GM12878 (cell line): Measurements from ENCODE around the gene COQ9. TPM values are rescaled to one million over a fixed set of nuclear protein-coding genes. Genes with fewer than 3 reads are reported as not detected.

Source experiments
- BACH1 ChIP-seq: fragments of 450-650 bp; IDR thresholded peaks from 2 replicates; pipeline ENCODE4 v1.6.1; 2017; ENCODE audit warnings: mild to moderate bottlenecking, borderline replicate concordance
- BMI1 ChIP-seq: fragments of 450-650 bp; IDR thresholded peaks from 2 replicates; pipeline ENCODE4 v1.6.1; 2016; ENCODE audit warnings: mild to moderate bottlenecking, moderate library complexity, borderline replicate concordance
- CBX3 ChIP-seq: fragments of 200-600 bp; sonication (generic); IDR thresholded peaks from 2 replicates; pipeline ENCODE4 v1.6.1; 2016; ENCODE audit warnings: low read depth, borderline replicate concordance
- EGR1 ChIP-seq, 2 experiments: IDR thresholded peaks; 1 replicate in 1 of 2; 2 replicates in 1 of 2; pipeline ENCODE4 v1.6.1; 2011 to 2012; ENCODE audit warnings: low read depth in 2 of 2, low read length in 2 of 2, borderline replicate concordance in 1 of 2, mild to moderate bottlenecking in 1 of 2, moderate library complexity in 1 of 2
- EP300 ChIP-seq, 2 experiments: fragments of 150-350 bp in 1 of 2; IDR thresholded peaks; 2 replicates each; pipeline ENCODE4 v1.6.1; 2011 to 2012; ENCODE audit warnings: low read depth in 2 of 2, low read length in 2 of 2, borderline replicate concordance in 1 of 2, improper control_type of control experiment in 1 of 2, inconsistent platforms in 1 of 2; ENCODE audit not compliant: control insufficient read depth in 1 of 2
- GABPA ChIP-seq: IDR thresholded peaks from 2 replicates; pipeline ENCODE4 v1.6.1; 2014; ENCODE audit warnings: antibody characterized with exemption, low read depth, mild to moderate bottlenecking, inconsistent platforms
- IKZF1 ChIP-seq: fragments of 450-650 bp; conservative IDR thresholded peaks from 2 replicates; pipeline ENCODE4 v1.6.1; 2017; ENCODE audit warnings: antibody characterized with exemption, mild to moderate bottlenecking
- IKZF2 ChIP-seq, 2 experiments: fragments of 450-650 bp; IDR thresholded peaks; 2 replicates each; pipeline ENCODE4 v1.6.1; 2017; ENCODE audit warnings: mild to moderate bottlenecking in 2 of 2, moderate library complexity in 2 of 2
- MXI1 ChIP-seq: fragments of 150-350 bp; IDR thresholded peaks from 2 replicates; pipeline ENCODE4 v1.6.1; 2011; ENCODE audit warnings: low read depth, mild to moderate bottlenecking, inconsistent platforms, low read length, improper control_type of control experiment
- NBN ChIP-seq: fragments of 450-650 bp; IDR thresholded peaks from 2 replicates; pipeline ENCODE4 v1.6.1; 2016
- NR2C1 ChIP-seq: fragments of 450-650 bp; IDR thresholded peaks from 2 replicates; pipeline ENCODE4 v1.6.1; 2017; ENCODE audit warnings: antibody characterized with exemption, mild to moderate bottlenecking, moderate library complexity
- SPI1 ChIP-seq: IDR thresholded peaks from 2 replicates; pipeline ENCODE4 v1.6.1; 2011; ENCODE audit warnings: low read depth, mild to moderate bottlenecking, low read length, moderate library complexity, borderline replicate concordance; ENCODE audit not compliant: insufficient read depth
- ZNF207 ChIP-seq: fragments of 450-650 bp; IDR thresholded peaks from 2 replicates; pipeline ENCODE4 v1.6.1; 2014; ENCODE audit warnings: antibody characterized with exemption, mild to moderate bottlenecking, borderline replicate concordance
- polyA plus RNA-seq, 11 experiments: library from polyadenylated mRNA; depleted of rRNA in 4 of 11; unstranded in 6 of 11; stranded (reverse) in 5 of 11; fragments of >200 nt; fragmentation: Nextera tagmentation in 4 of 11; fragmentation: Illumina TruSeq in 1 of 11; extraction: Ambion mirVana in 4 of 11; extraction: Trizol in 1 of 11; gene quantifications; 1 replicate in 1 of 11; 2 replicates in 10 of 11; pipeline versions ENCODE4 v1.2.1 to v1.2.3, GENCODE V29; 2011 to 2016; ENCODE audit warnings: inconsistent platforms in 2 of 11, missing spikeins in 2 of 11, low read depth in 1 of 11
- total RNA-seq, 4 experiments: library from RNA; depleted of rRNA in 3 of 4; stranded (reverse); fragments of >200 nt in 3 of 4; fragmentation: Illumina TruSeq in 1 of 4; extraction: Trizol in 1 of 4; gene quantifications; 2 replicates each; pipeline versions ENCODE4 v1.2.1 to v1.2.3, GENCODE V29; 2013 to 2021
- TF ChIP-seq, protein P1 (sequence below): fragments of 450-650 bp; IDR thresholded peaks from 2 replicates; pipeline ENCODE4 v1.6.1; 2017; ENCODE audit warnings: borderline replicate concordance
- TF ChIP-seq, protein P2 (sequence below): fragments of 450-650 bp; IDR thresholded peaks from 2 replicates; pipeline ENCODE4 v1.6.1; 2016; ENCODE audit warnings: mild to moderate bottlenecking
- TF ChIP-seq, protein P3 (sequence below): fragments of 450-650 bp; IDR thresholded peaks from 2 replicates; pipeline ENCODE4 v1.6.1; 2016; ENCODE audit warnings: mild to moderate bottlenecking, moderate library complexity, borderline replicate concordance
- TF ChIP-seq, protein P4 (sequence below): fragments of 450-650 bp; IDR thresholded peaks from 2 replicates; pipeline ENCODE4 v1.6.1; 2018; ENCODE audit warnings: borderline replicate concordance, mild to moderate bottlenecking; ENCODE audit not compliant: partially characterized antibody
- TF ChIP-seq, protein P5 (sequence below): IDR thresholded peaks from 2 replicates; pipeline ENCODE4 v1.6.1; 2011; ENCODE audit warnings: low read depth, low read length, improper control_type of control experiment, borderline replicate concordance

The COQ9 gene
- total and polyA plus RNA-seq, 10 of the 15 experiments (the other 5 are each of a cell fraction or from before 2014, with no cell fraction given): 24.1 to 79.7 (median 50.1) TPM

DNA sequence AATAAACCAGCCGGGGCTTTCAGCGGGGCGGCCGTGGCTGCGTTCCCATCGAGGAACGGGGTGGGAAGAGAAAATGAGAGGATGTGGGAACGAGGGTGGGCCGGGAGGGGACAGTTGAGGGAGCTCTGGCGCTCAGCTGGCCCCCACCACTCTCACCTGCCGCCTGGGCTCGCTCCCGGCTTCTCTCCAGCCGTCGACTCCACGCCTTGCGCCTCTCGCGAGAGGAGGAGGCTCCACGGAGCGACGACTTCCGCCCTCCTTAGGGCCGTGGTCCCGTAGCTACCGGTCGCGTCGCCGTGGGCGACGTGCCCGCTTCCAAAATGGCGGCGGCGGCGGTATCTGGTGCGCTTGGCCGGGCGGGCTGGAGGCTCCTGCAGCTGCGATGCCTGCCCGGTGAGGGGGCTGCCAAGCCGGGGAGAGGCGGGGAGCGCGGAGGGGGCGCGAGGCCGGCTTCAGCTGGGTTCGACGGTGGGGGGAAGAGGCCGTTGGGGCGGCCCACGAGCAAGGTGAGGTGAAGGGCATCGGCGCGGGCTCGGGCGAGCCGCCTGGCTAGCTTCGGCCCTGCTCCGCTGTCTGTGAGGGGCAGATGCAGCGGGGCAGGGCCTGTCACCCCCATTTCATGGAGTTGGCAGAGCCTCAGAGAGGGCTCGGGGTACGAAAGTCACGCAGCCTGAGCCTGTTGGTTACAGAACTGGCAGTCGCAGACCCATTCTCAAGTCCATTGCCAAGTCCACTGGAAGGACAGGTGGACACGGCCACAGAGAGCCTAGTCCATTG is at the start of gene COQ9, which contains the start of gene CIAPIN1 (continued):
- TF ChIP-seq GABPA: peak; percentile 77
- TF ChIP-seq, protein P1, sequence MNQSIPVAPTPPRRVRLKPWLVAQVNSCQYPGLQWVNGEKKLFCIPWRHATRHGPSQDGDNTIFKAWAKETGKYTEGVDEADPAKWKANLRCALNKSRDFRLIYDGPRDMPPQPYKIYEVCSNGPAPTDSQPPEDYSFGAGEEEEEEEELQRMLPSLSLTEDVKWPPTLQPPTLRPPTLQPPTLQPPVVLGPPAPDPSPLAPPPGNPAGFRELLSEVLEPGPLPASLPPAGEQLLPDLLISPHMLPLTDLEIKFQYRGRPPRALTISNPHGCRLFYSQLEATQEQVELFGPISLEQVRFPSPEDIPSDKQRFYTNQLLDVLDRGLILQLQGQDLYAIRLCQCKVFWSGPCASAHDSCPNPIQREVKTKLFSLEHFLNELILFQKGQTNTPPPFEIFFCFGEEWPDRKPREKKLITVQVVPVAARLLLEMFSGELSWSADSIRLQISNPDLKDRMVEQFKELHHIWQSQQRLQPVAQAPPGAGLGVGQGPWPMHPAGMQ: peak; percentile 87
- 0 out of 4 replicates have a peak, but pooled peaks of 1 of the 2 experiments have one; percentile 8 for TF ChIP-seq EP300 (IDR thresholded peaks at IDR 0.05; ENCODE audit: borderline replicate concordance in 1 of 2, control insufficient read depth in 1 of 2, low read depth in 2 of 2, low read length in 2 of 2)
- peak; percentile 85 for TF ChIP-seq IKZF1
- TF ChIP-seq NR2C1: peak; percentile 55; the same call in 1 of the 2 replicates
- TF ChIP-seq, protein P2, sequence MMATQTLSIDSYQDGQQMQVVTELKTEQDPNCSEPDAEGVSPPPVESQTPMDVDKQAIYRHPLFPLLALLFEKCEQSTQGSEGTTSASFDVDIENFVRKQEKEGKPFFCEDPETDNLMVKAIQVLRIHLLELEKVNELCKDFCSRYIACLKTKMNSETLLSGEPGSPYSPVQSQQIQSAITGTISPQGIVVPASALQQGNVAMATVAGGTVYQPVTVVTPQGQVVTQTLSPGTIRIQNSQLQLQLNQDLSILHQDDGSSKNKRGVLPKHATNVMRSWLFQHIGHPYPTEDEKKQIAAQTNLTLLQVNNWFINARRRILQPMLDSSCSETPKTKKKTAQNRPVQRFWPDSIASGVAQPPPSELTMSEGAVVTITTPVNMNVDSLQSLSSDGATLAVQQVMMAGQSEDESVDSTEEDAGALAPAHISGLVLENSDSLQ: peak; percentile 59
- TF ChIP-seq SPI1: peak; percentile 53; the same call in 1 of the 2 replicates
- TF ChIP-seq, protein P3, sequence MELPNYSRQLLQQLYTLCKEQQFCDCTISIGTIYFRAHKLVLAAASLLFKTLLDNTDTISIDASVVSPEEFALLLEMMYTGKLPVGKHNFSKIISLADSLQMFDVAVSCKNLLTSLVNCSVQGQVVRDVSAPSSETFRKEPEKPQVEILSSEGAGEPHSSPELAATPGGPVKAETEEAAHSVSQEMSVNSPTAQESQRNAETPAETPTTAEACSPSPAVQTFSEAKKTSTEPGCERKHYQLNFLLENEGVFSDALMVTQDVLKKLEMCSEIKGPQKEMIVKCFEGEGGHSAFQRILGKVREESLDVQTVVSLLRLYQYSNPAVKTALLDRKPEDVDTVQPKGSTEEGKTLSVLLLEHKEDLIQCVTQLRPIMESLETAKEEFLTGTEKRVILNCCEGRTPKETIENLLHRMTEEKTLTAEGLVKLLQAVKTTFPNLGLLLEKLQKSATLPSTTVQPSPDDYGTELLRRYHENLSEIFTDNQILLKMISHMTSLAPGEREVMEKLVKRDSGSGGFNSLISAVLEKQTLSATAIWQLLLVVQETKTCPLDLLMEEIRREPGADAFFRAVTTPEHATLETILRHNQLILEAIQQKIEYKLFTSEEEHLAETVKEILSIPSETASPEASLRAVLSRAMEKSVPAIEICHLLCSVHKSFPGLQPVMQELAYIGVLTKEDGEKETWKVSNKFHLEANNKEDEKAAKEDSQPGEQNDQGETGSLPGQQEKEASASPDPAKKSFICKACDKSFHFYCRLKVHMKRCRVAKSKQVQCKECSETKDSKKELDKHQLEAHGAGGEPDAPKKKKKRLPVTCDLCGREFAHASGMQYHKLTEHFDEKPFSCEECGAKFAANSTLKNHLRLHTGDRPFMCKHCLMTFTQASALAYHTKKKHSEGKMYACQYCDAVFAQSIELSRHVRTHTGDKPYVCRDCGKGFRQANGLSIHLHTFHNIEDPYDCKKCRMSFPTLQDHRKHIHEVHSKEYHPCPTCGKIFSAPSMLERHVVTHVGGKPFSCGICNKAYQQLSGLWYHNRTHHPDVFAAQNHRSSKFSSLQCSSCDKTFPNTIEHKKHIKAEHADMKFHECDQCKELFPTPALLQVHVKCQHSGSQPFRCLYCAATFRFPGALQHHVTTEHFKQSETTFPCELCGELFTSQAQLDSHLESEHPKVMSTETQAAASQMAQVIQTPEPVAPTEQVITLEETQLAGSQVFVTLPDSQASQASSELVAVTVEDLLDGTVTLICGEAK: peak; percentile 82
- no peak for TF ChIP-seq CBX3
- peak; percentile 45; the same call in 1 of the 2 replicates for TF ChIP-seq BMI1
- TF ChIP-seq IKZF2 (IDR thresholded peaks at IDR 0.05): 0 out of 4 replicates have a peak, but pooled peaks of 1 of the 2 experiments have one; percentile 32
- TF ChIP-seq, protein P4, sequence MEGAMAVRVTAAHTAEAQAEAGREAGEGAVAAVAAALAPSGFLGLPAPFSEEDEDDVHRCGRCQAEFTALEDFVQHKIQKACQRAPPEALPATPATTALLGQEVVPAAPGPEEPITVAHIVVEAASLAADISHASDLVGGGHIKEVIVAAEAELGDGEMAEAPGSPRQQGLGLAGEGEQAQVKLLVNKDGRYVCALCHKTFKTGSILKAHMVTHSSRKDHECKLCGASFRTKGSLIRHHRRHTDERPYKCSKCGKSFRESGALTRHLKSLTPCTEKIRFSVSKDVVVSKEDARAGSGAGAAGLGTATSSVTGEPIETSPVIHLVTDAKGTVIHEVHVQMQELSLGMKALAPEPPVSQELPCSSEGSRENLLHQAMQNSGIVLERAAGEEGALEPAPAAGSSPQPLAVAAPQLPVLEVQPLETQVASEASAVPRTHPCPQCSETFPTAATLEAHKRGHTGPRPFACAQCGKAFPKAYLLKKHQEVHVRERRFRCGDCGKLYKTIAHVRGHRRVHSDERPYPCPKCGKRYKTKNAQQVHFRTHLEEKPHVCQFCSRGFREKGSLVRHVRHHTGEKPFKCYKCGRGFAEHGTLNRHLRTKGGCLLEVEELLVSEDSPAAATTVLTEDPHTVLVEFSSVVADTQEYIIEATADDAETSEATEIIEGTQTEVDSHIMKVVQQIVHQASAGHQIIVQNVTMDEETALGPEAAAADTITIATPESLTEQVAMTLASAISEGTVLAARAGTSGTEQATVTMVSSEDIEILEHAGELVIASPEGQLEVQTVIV: peak; percentile 39
- TF ChIP-seq ZNF207: peak; percentile 86; the same call in 1 of the 2 replicates
- TF ChIP-seq MXI1: peak; percentile 92
- TF ChIP-seq BACH1: peak; percentile 66; the same call in 1 of the 2 replicates
- TF ChIP-seq NBN: 0 out of 2 replicates have a peak, but pooled peaks have one; percentile 21
- peak; percentile 65 to 91; a peak in 2 of 3 replicates for TF ChIP-seq EGR1 (IDR thresholded peaks at IDR 0.05; ENCODE audit: borderline replicate concordance in 1 of 2, low read depth in 2 of 2, low read length in 2 of 2)
- TF ChIP-seq, protein P5, sequence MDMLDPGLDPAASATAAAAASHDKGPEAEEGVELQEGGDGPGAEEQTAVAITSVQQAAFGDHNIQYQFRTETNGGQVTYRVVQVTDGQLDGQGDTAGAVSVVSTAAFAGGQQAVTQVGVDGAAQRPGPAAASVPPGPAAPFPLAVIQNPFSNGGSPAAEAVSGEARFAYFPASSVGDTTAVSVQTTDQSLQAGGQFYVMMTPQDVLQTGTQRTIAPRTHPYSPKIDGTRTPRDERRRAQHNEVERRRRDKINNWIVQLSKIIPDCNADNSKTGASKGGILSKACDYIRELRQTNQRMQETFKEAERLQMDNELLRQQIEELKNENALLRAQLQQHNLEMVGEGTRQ: no peak
